ENCODE measurements around the gene TTC17. TPM values are rescaled to one million over a fixed set of nuclear protein-coding genes. Genes with fewer than 3 reads are reported as not detected.

TTC17 gene
- total RNA-seq, 1 donor from 2014 or later, result 56.7 TPM

DNA sequence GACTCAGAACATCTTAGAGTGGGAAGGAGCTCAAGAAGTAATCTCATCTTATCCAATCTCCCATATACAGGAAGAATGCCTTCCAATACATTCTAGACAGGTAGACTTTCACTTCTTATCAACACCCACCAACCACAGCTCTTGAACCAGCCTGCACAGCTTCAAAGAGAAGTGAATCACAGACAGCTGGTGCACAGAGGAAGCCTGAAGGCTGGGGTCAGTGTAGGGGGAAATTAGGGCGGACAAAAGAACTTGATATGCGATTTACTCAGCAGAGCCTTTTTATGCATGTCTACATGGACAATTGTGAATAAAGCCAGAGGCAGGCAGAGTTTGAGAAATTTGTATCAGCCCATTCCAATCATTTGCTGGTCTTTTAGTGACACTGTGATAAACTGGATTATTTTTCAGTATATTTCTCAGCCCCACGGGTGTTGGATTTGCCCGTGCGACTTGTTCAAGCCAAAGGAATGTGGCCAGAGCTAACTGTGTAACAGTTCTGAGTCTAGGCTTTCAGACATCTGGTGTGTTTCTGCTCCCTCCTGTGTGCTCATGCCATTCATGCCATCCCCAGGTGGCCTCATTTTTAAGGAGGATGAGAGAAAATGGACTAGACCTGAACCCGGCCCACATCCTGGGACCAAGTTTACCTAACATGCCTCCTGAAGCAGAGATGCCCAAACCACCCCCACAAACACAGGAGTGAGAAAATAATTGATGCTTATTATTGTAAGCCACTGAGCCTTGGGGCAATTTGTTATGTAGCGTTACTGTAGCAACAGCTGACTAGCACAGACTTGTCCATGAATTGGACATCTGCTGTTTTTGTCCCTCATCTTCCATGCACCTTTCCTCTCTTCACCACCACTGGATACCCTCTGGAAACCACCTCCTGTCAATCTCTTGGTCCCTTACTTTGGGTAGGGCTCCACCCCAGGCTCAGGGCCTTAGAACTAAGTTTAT, 184.3 kb downstream of the TTC17 start:
- H3K4me1 Mint-ChIP-seq (ENCODE audit: low read depth, unreplicated experiment), result peaks cover 20% of the 10 kb centered on the region
- H3K9me3 Mint-ChIP-seq (ENCODE audit: unreplicated experiment), result peaks cover 15% of the 10 kb centered on the region
- DNase-seq (ENCODE audit: low read depth) (no peak), FAIRE-seq (no peak)
- Histone ChIP-seq H3K9me3 (ENCODE audit: insufficient read depth, low read depth, low read length) (no peaks in the 10 kb centered on the region), H3K4me1 (ENCODE audit: insufficient read depth, low read length) (peaks cover 2% of the 10 kb centered on the region), H3K27ac (ENCODE audit: low read depth, low read length) (no peak overlapping the region), H3K36me3 (ENCODE audit: insufficient read depth, low read length) (no peaks in the 10 kb centered on the region), H3K9ac (ENCODE audit: low read length) (no peak overlapping the region), H3K4me2 (ENCODE audit: low read length) (no peak overlapping the region), H2AFZ (ENCODE audit: low read depth, low read length) (no peak overlapping the region), H3K4me3 (ENCODE audit: insufficient read depth, low read depth, low read length) (no peak overlapping the region), H4K20me1 (ENCODE audit: insufficient read depth, low read length) (no peaks in the 10 kb centered on the region), H3K79me2 (ENCODE audit: insufficient read depth, low read length) (no peaks in the 10 kb centered on the region), H3K27me3 (ENCODE audit: insufficient read depth, low read length) (peaks cover 6% of the 10 kb centered on the region)
- H3K27me3 Mint-ChIP-seq (ENCODE audit: low read depth, unreplicated experiment), result peaks cover 21% of the 10 kb centered on the region
- H3K4me3 Mint-ChIP-seq (ENCODE audit: unreplicated experiment), result peak overlapping the region; percentile 56
- TF ChIP-seq EZH2 (IDR thresholded peaks at IDR 0.05; ENCODE audit: insufficient read depth, low read length), result no peak
- TF ChIP-seq, protein P1, sequence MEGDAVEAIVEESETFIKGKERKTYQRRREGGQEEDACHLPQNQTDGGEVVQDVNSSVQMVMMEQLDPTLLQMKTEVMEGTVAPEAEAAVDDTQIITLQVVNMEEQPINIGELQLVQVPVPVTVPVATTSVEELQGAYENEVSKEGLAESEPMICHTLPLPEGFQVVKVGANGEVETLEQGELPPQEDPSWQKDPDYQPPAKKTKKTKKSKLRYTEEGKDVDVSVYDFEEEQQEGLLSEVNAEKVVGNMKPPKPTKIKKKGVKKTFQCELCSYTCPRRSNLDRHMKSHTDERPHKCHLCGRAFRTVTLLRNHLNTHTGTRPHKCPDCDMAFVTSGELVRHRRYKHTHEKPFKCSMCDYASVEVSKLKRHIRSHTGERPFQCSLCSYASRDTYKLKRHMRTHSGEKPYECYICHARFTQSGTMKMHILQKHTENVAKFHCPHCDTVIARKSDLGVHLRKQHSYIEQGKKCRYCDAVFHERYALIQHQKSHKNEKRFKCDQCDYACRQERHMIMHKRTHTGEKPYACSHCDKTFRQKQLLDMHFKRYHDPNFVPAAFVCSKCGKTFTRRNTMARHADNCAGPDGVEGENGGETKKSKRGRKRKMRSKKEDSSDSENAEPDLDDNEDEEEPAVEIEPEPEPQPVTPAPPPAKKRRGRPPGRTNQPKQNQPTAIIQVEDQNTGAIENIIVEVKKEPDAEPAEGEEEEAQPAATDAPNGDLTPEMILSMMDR (IDR thresholded peaks at IDR 0.05; ENCODE audit: insufficient read depth, low read depth, low read length), result no peak
- peaks cover 5% of the 10 kb centered on the region for H3K36me3 Mint-ChIP-seq (ENCODE audit: low read depth, unreplicated experiment)
- peak overlapping the region; percentile 93 for H3K27ac Mint-ChIP-seq (ENCODE audit: unreplicated experiment)

Other genes with a start within 250 kb of the TTC17 start
- 101 and 118 TPM in 2 replicates for gene API5, start 46.9 kb upstream of the TTC17 start, total RNA-seq

Data from astrocyte (in vitro differentiated cells and primary cell).